ENCODE measurements around the gene TXNDC2.

- TF ChIP-seq CTCF (IDR thresholded peaks at IDR 0.05) (no peak), POLR2A (IDR thresholded peaks at IDR 0.05) (no peak)
These were observed 37.0 kb downstream of the TXNDC2 start for GRCh38 chr18:9922592-9923311.
